ENCODE results near the gene METTL16.
"Not testable (repeated sequence)": the region's sequence is repeated elsewhere in the genome, so short reads cannot be mapped to it uniquely, and the experiment has no call there.

METTL16 gene

GRCh38 chr17:2502871-2503580 lies 8.7 kb downstream of the METTL16 start:
- no peak for DNase-seq

GRCh38 chr17:2500446-2500845 lies 11.2 kb downstream of the METTL16 start:
- peak; percentile 75 for DNase-seq

GRCh38 chr17:2489286-2489685 lies 22.4 kb downstream of the METTL16 start:
- DNase-seq = not testable (repeated sequence)

- no peak for DNase-seq
Observed at GRCh38 chr17:2487306-2487705, 24.4 kb downstream of the METTL16 start.

GRCh38 chr17:2486709-2487108 lies 25.0 kb downstream of the METTL16 start:
- not testable (repeated sequence) for DNase-seq

GRCh38 chr17:2485970-2486369 lies 25.7 kb downstream of the METTL16 start:
- no peak for DNase-seq

GRCh38 chr17:2485543-2485942 lies 26.1 kb downstream of the METTL16 start:
- DNase-seq = no peak

GRCh38 chr17:2484876-2485275 lies 26.8 kb downstream of the METTL16 start:
- DNase-seq = no peak

GRCh38 chr17:2483084-2483483 lies 28.6 kb downstream of the METTL16 start:
- DNase-seq = no peak

- DNase-seq = no peak
Observed at GRCh38 chr17:2482218-2482617, 29.5 kb downstream of the METTL16 start.

- no peak for DNase-seq
Observed at GRCh38 chr17:2481760-2482159, 29.9 kb downstream of the METTL16 start.

GRCh38 chr17:2478458-2478857 lies 33.2 kb downstream of the METTL16 start:
- no peak for DNase-seq

- DNase-seq = no peak
Observed at GRCh38 chr17:2475056-2475455, 36.6 kb downstream of the METTL16 start.

- no peak for DNase-seq
Observed at GRCh38 chr17:2474371-2474770, 37.3 kb downstream of the METTL16 start.

- DNase-seq = no peak
Observed at GRCh38 chr17:2468270-2468669, 43.4 kb downstream of the METTL16 start.

GRCh38 chr17:2466931-2467330 lies 44.8 kb downstream of the METTL16 start:
- no peak for DNase-seq

GRCh38 chr17:2462481-2462880 lies 49.2 kb downstream of the METTL16 start:
- no peak for DNase-seq

- DNase-seq = no peak
Observed at GRCh38 chr17:2459917-2460271, 51.8 kb downstream of the METTL16 start.

- no peak for DNase-seq
Observed at GRCh38 chr17:2457913-2458312, 53.8 kb downstream of the METTL16 start.

- no peak for DNase-seq
Observed at GRCh38 chr17:2456475-2456874, 55.2 kb downstream of the METTL16 start.

GRCh38 chr17:2455956-2456355 lies 55.7 kb downstream of the METTL16 start:
- no peak for DNase-seq

- DNase-seq = no peak
Observed at GRCh38 chr17:2453866-2454265, 57.8 kb downstream of the METTL16 start.

GRCh38 chr17:2453325-2453724 lies 58.4 kb downstream of the METTL16 start:
- no peak for DNase-seq

- DNase-seq = no peak
Observed at GRCh38 chr17:2452216-2452750, 59.4 kb downstream of the METTL16 start.

- DNase-seq = no peak
Observed at GRCh38 chr17:2450016-2450650, 61.6 kb downstream of the METTL16 start.

All from NCI-H226 (cell line).